IMR-90 (cell line): Measurements from ENCODE around the gene DHRSX. TPM values are rescaled to one million over a fixed set of nuclear protein-coding genes. Genes with fewer than 3 reads are reported as not detected.

Experiments used
- ATAC-seq: fragments of 200-7000 bp; cut with Tn5 transposase; 2 replicates; pipeline ENCODE4 v1.9.1; 2020; ENCODE audit warnings: low read depth, mild to moderate bottlenecking, moderate library complexity
- BruUV-seq: library from RNA; stranded (reverse); fragments of 400-500 nt; replicated peaks from 2 replicates; lab custom pipeline; 2021; lab: Mats Ljungman, UMichigan
- CTCF ChIA-PET: fragments of 300-600 bp; formaldehyde crosslinking; extraction: SDS; loops from one replicate; lab custom pipeline; 2021; ENCODE audit warnings: antibody characterized with exemption; lab: Yijun Ruan, JAX
- POLR2A ChIA-PET: fragments of 300-600 bp; sonication (Branson Sonifier 250); formaldehyde crosslinking; loops from one replicate; lab custom pipeline; 2022; ENCODE audit warnings: antibody characterized with exemption; ENCODE audit not compliant: unreplicated experiment; lab: Charles Lee
- DNase-seq: peaks from one replicate; pipeline ENCODE4 v3.0.0; 2013
- H2AFZ ChIP-seq: replicated peaks from 2 replicates; pipeline ENCODE3; 2013; ENCODE audit warnings: low read length, mild to moderate bottlenecking; ENCODE audit not compliant: poor library complexity
- H2AK5ac ChIP-seq: 2 replicates; pipeline ENCODE4 v1.6.1; 2013; ENCODE audit warnings: low read depth, low read length, inconsistent platforms
- H2AK9ac ChIP-seq: replicated peaks from 2 replicates; pipeline ENCODE3; 2013; ENCODE audit warnings: mild to moderate bottlenecking, low read depth, low read length, moderate library complexity; ENCODE audit not compliant: poor library complexity
- H2BK120ac ChIP-seq: 2 replicates; pipeline ENCODE4 v1.6.1; 2013; ENCODE audit warnings: low read depth, low read length, inconsistent platforms
- H2BK15ac ChIP-seq: 3 replicates; pipeline ENCODE4 v1.6.1; 2013; ENCODE audit warnings: low read depth, low read length, inconsistent platforms
- H2BK20ac ChIP-seq: 2 replicates; pipeline ENCODE4 v1.6.1; 2013; ENCODE audit warnings: low read depth, mild to moderate bottlenecking, inconsistent platforms, low read length, moderate library complexity
- H2BK5ac ChIP-seq: 2 replicates; pipeline ENCODE4 v1.6.1; 2013; ENCODE audit warnings: mild to moderate bottlenecking, low read depth, low read length, inconsistent platforms; ENCODE audit not compliant: poor library complexity, severe bottlenecking
- H3K14ac ChIP-seq: replicated peaks from 2 replicates; pipeline ENCODE4 v1.6.1; 2013; ENCODE audit warnings: low read depth, low read length, inconsistent platforms
- H3K18ac ChIP-seq: 2 replicates; pipeline ENCODE4 v1.6.1; 2013; ENCODE audit warnings: low read depth, low read length, control low read depth
- H3K23ac ChIP-seq: 2 replicates; pipeline ENCODE4 v1.6.1; 2013; ENCODE audit warnings: low read depth, low read length, inconsistent platforms
- H3K27ac ChIP-seq: 2 replicates; pipeline ENCODE4 v1.5.1; 2013; ENCODE audit warnings: mild to moderate bottlenecking, control low read depth, low read length; ENCODE audit not compliant: insufficient read depth
- H3K27me3 ChIP-seq: 2 replicates; pipeline ENCODE4 v1.6.1; 2013; ENCODE audit warnings: low read length; ENCODE audit not compliant: control insufficient read depth, insufficient read depth
- H3K36me3 ChIP-seq: 2 replicates; pipeline ENCODE4 v1.6.1; 2013; ENCODE audit warnings: low read length, mixed read lengths; ENCODE audit not compliant: control insufficient read depth, insufficient read depth
- H3K4ac ChIP-seq: 2 replicates; pipeline ENCODE4 v1.6.1; 2013; ENCODE audit warnings: low read depth, low read length, inconsistent platforms
- H3K4me1 ChIP-seq: 2 replicates; pipeline ENCODE4 v1.6.1; 2013; ENCODE audit warnings: low read length, mixed read lengths; ENCODE audit not compliant: control insufficient read depth, insufficient read depth
- H3K4me2 ChIP-seq: 2 replicates; pipeline ENCODE4 v1.6.1; 2013; ENCODE audit warnings: low read depth, mild to moderate bottlenecking, control low read depth, low read length, moderate library complexity
- H3K4me3 ChIP-seq: 2 replicates; pipeline ENCODE4 v1.5.1; 2013; ENCODE audit warnings: low read depth, mild to moderate bottlenecking, control low read depth, low read length, moderate library complexity; ENCODE audit not compliant: insufficient read depth
- H3K56ac ChIP-seq: 2 replicates; pipeline ENCODE4 v1.6.1; 2013; ENCODE audit warnings: low read length, inconsistent platforms; ENCODE audit not compliant: insufficient read depth; ENCODE audit errors: extremely low read depth
- H3K79me1 ChIP-seq, 2 experiments: 2 replicates each; pipeline ENCODE4 v1.6.1; 2013; ENCODE audit warnings: low read length in 2 of 2, inconsistent platforms in 1 of 2, low read depth in 1 of 2
- H3K9ac ChIP-seq: 2 replicates; pipeline ENCODE4 v1.6.1; 2013; ENCODE audit warnings: low read depth, low read length, control low read depth
- H3K9me1 ChIP-seq: 2 replicates; pipeline ENCODE4 v1.6.1; 2013; ENCODE audit warnings: low read length, inconsistent platforms; ENCODE audit not compliant: insufficient read depth
- H3K9me3 ChIP-seq: 2 replicates; pipeline ENCODE4 v1.6.1; 2013; ENCODE audit warnings: low read length; ENCODE audit not compliant: control insufficient read depth, insufficient read depth
- H4K20me1 ChIP-seq: 2 replicates; pipeline ENCODE4 v1.6.1; 2013; ENCODE audit warnings: low read length, inconsistent platforms; ENCODE audit not compliant: insufficient read depth
- H4K5ac ChIP-seq: 2 replicates; pipeline ENCODE4 v1.6.1; 2013; ENCODE audit warnings: mild to moderate bottlenecking, low read depth, low read length, control low read depth
- H4K8ac ChIP-seq, 2 experiments: 2 replicates each; pipeline ENCODE4 v1.6.1; 2013; ENCODE audit warnings: low read depth in 2 of 2, low read length in 2 of 2, control low read depth in 1 of 2, inconsistent platforms in 1 of 2
- H4K91ac ChIP-seq: 2 replicates; pipeline ENCODE4 v1.6.1; 2013; ENCODE audit warnings: low read depth, low read length, inconsistent platforms; ENCODE audit not compliant: insufficient read depth
- BHLHE40 ChIP-seq: fragments of 150-350 bp; IDR thresholded peaks from 2 replicates; pipeline ENCODE4 v1.6.1; 2016; ENCODE audit warnings: mild to moderate bottlenecking, low read depth, low read length
- CEBPB ChIP-seq: IDR thresholded peaks from 2 replicates; pipeline ENCODE4 v1.6.1; 2012; ENCODE audit warnings: low read depth, low read length, improper control_type of control experiment
- CHD1 ChIP-seq: IDR thresholded peaks from 2 replicates; pipeline ENCODE4 v1.6.1; 2012; ENCODE audit warnings: low read depth, low read length, improper control_type of control experiment
- FOS ChIP-seq: fragments of 150-350 bp; IDR thresholded peaks from 2 replicates; pipeline ENCODE4 v1.6.1; 2016; ENCODE audit warnings: low read depth, low read length
- MAFK ChIP-seq: IDR thresholded peaks from 2 replicates; pipeline ENCODE4 v1.6.1; 2012; ENCODE audit warnings: low read depth, low read length, improper control_type of control experiment
- MAZ ChIP-seq: IDR thresholded peaks from 2 replicates; pipeline ENCODE4 v1.6.1; 2012; ENCODE audit warnings: low read depth, mild to moderate bottlenecking, low read length, improper control_type of control experiment, moderate library complexity, borderline replicate concordance
- MXI1 ChIP-seq: IDR thresholded peaks from 2 replicates; pipeline ENCODE4 v1.6.1; 2012; ENCODE audit warnings: low read depth, mild to moderate bottlenecking, low read length, moderate library complexity, borderline replicate concordance
- NFE2L2 ChIP-seq: fragments of 150-350 bp; IDR thresholded peaks from 2 replicates; pipeline ENCODE4 v1.6.1; 2016; ENCODE audit warnings: low read depth, mild to moderate bottlenecking, low read length
- POLR2A ChIP-seq: IDR thresholded peaks from 2 replicates; pipeline ENCODE4 v1.6.1; 2012; ENCODE audit warnings: mild to moderate bottlenecking, low read depth, low read length
- RAD21 ChIP-seq: IDR thresholded peaks from 2 replicates; pipeline ENCODE4 v1.6.1; 2012; ENCODE audit warnings: low read length, improper control_type of control experiment
- RCOR1 ChIP-seq: IDR thresholded peaks from 2 replicates; pipeline ENCODE4 v1.6.1; 2012; ENCODE audit warnings: mild to moderate bottlenecking, low read length, improper control_type of control experiment; ENCODE audit not compliant: insufficient replicate concordance
- RFX5 ChIP-seq: IDR thresholded peaks from 2 replicates; pipeline ENCODE4 v1.8.0; 2012; ENCODE audit warnings: low read depth, mild to moderate bottlenecking, low read length, moderate library complexity
- SMC3 ChIP-seq: fragments of 150-350 bp; IDR thresholded peaks from 2 replicates; pipeline ENCODE4 v1.6.1; 2016; ENCODE audit warnings: low read depth, mild to moderate bottlenecking, antibody characterized with exemption, low read length, moderate library complexity
- WGBS, 2 experiments: methylation state at CpG; one replicate each; pipeline versions ENCODE4 v1.1.5 to v1.1.7; 2013; ENCODE audit warnings: missing lambda C conversion rate in 2 of 2; ENCODE audit not compliant: insufficient read length in 1 of 2; ENCODE audit errors: extremely low coverage in 2 of 2; 5-methylcytosine and 5-hydroxymethylcytosine counted together
- dilution Hi-C: fragments of 300-500 bp; cut with HindIII; formaldehyde crosslinking; loops from one replicate; pipeline ENCODE4 v1.14.3; 2018; ENCODE audit warnings: low sequenced_read_pairs; ENCODE audit not compliant: unreplicated experiment
- in situ Hi-C: fragments of 300-500 bp; cut with MboI; formaldehyde crosslinking; loops from 3 replicates; pipeline ENCODE4 v1.14.3; 2019; ENCODE audit warnings: low sequenced_read_pairs, inconsistent platforms, mixed read lengths
- intact Hi-C: fragments of 100-400 bp; cut with micrococcal nuclease; formaldehyde crosslinking; loops from 2 replicates; pipeline ENCODE4 v1.10.0; 2022
- polyA plus RNA-seq, 3 experiments: library from polyadenylated mRNA; depleted of rRNA; stranded (reverse); fragments of >200 nt; gene quantifications; 2 replicates each; pipeline ENCODE4 v1.2.3, GENCODE V29; 2012; ENCODE audit warnings: low replicate concordance in 1 of 3
- total RNA-seq: library from RNA; depleted of rRNA; stranded (reverse); fragments of >200 nt; gene quantifications from 2 replicates; pipeline ENCODE4 v1.2.3, GENCODE V29; 2012
- TF ChIP-seq, protein P1 (sequence below): fragments of 150-350 bp; IDR thresholded peaks from 2 replicates; pipeline ENCODE4 v1.6.1; 2016; ENCODE audit warnings: low read depth, mild to moderate bottlenecking, low read length, moderate library complexity, borderline replicate concordance
- TF ChIP-seq, protein P2 (sequence below): conservative IDR thresholded peaks from 2 replicates; pipeline ENCODE4 v1.5.1; 2012; ENCODE audit warnings: mild to moderate bottlenecking, low read depth, low read length, improper control_type of control experiment
- TF ChIP-seq, protein P3 (sequence below): fragments of 150-350 bp; IDR thresholded peaks from 2 replicates; pipeline ENCODE4 v1.6.1; 2017; ENCODE audit warnings: mild to moderate bottlenecking, antibody characterized with exemption, low read length, low read depth

The DHRSX gene
- total and polyA plus RNA-seq, 2 of the 4 experiments (the other 2 are of a cell fraction): 26.2 to 38.0 TPM

DNA sequence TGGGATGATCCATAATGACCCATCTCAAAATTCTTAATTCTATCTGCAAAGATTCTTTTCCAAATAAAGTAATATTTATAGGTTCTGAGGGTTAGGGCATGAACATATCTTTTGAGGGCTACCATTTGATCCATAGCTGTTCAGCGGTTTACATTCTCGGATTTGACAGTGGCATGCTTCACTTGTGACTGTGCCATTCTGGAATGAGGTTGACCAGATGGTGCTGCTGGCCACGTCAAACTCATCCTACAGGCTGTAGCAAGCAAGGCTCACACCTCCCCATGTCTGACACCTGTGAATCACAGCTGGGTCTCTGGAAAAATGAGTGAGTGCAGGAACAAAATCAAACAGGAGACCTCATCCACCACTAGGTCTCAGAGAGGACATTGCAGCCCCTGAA is 280.5 kb downstream of the DHRSX start:
- Histone ChIP-seq H3K14ac (no peak overlapping the region), H2BK15ac (no peak overlapping the region), H3K9me3 (peaks cover 37% of the 10 kb centered on the region), H3K4me2 (no peak overlapping the region), H3K27ac (no peak overlapping the region), H3K9me1 (no peaks in the 10 kb centered on the region), H2BK20ac (no peak overlapping the region), H4K91ac (no peak overlapping the region), H3K27me3 (no peaks in the 10 kb centered on the region), H3K4me1 (no peaks in the 10 kb centered on the region), H3K36me3 (peaks cover 20% of the 10 kb centered on the region), H2BK5ac (no peak overlapping the region), H4K20me1 (no peaks in the 10 kb centered on the region), H4K5ac (no peak overlapping the region), H3K18ac (no peak overlapping the region), H2AK9ac (no peak overlapping the region), H3K23ac (no peak overlapping the region), H3K4ac (no peak overlapping the region), H4K8ac (no peak overlapping the region), H3K9ac (no peak overlapping the region), H2BK120ac (no peak overlapping the region), H3K79me1 (no peaks in the 10 kb centered on the region), H2AFZ (no peak overlapping the region), H3K56ac (no peak overlapping the region), H3K4me3 (no peak overlapping the region), H2AK5ac (no peak overlapping the region)
- in situ Hi-C loops (no loop called here), dilution Hi-C loops (no loop called here), intact Hi-C loops (no loop called here)
- no peak for DNase-seq
- ChIA-PET POLR2A (no interaction called here), CTCF (no interaction called here)
- no TSS peak for BruUV-seq
- ATAC-seq: no peak
- 100% methylated on average over 2 of the region's 3 CpGs; no CpG with 5 or more reads in 1 of the 2 experiments for WGBS, 2 experiments
- TF ChIP-seq, protein P1, sequence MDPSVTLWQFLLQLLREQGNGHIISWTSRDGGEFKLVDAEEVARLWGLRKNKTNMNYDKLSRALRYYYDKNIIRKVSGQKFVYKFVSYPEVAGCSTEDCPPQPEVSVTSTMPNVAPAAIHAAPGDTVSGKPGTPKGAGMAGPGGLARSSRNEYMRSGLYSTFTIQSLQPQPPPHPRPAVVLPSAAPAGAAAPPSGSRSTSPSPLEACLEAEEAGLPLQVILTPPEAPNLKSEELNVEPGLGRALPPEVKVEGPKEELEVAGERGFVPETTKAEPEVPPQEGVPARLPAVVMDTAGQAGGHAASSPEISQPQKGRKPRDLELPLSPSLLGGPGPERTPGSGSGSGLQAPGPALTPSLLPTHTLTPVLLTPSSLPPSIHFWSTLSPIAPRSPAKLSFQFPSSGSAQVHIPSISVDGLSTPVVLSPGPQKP: no peak
- no peak for TF ChIP-seq RFX5
- no peak for TF ChIP-seq RAD21
- TF ChIP-seq MAZ: no peak
- no peak for TF ChIP-seq NFE2L2
- no peak for TF ChIP-seq MXI1
- no peak for TF ChIP-seq CEBPB
- no peak for TF ChIP-seq POLR2A
- TF ChIP-seq BHLHE40: no peak
- TF ChIP-seq, protein P2, sequence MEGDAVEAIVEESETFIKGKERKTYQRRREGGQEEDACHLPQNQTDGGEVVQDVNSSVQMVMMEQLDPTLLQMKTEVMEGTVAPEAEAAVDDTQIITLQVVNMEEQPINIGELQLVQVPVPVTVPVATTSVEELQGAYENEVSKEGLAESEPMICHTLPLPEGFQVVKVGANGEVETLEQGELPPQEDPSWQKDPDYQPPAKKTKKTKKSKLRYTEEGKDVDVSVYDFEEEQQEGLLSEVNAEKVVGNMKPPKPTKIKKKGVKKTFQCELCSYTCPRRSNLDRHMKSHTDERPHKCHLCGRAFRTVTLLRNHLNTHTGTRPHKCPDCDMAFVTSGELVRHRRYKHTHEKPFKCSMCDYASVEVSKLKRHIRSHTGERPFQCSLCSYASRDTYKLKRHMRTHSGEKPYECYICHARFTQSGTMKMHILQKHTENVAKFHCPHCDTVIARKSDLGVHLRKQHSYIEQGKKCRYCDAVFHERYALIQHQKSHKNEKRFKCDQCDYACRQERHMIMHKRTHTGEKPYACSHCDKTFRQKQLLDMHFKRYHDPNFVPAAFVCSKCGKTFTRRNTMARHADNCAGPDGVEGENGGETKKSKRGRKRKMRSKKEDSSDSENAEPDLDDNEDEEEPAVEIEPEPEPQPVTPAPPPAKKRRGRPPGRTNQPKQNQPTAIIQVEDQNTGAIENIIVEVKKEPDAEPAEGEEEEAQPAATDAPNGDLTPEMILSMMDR: no peak
- TF ChIP-seq, protein P3, sequence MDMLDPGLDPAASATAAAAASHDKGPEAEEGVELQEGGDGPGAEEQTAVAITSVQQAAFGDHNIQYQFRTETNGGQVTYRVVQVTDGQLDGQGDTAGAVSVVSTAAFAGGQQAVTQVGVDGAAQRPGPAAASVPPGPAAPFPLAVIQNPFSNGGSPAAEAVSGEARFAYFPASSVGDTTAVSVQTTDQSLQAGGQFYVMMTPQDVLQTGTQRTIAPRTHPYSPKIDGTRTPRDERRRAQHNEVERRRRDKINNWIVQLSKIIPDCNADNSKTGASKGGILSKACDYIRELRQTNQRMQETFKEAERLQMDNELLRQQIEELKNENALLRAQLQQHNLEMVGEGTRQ: no peak
- TF ChIP-seq CHD1: no peak
- TF ChIP-seq MAFK: no peak
- no peak for TF ChIP-seq SMC3
- no peak for TF ChIP-seq FOS
- TF ChIP-seq RCOR1: no peak
